ENCODE measurements around the gene KCNJ4. TPM values are rescaled to one million over a fixed set of nuclear protein-coding genes. Genes with fewer than 3 reads are reported as not detected.

KCNJ4 gene
- total RNA-seq, 4 donors from 2014 or later, result not detected

DNA sequence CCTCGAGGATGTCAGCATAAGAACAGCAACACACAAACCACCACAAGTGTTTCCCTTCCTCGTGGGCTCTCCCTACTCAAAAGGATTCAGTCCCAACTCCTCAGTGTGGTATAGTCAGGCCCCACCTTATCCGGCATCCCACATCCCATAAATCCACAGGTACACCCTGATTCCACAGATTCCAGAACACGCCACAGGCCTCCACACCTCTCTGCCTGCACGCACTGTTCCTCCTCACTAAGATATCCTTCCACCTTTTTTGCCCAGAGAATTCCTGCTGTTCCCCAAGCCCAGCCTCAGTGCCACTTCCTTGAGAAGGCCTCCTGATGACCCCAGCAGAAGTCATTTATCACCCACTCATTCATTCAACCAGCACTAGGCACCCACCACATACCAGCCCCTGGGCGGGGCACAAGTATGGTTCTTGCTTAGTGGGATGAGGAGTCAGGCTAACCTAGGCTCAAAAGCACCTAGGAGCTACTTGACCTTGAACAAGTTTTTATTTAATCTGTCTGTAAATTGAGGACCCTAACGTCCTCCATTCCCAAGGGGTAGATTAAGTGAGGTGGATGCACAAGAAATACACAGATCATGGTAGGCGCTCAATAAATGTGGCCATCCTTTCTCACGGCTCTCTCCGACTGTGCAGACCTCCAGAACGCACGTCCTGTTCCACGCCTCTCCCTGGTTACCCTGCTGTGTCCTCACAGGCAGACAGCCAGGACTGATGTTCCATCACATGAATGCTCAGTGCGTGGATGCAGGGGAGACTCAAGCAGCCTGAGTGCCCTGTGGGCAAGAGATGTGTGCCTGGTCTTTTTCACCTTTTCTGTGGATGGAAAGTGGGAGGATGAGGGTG lies 2.1 kb upstream of the KCNJ4 start:
- WGBS, 2 donors, result 89 to 91% methylated on average over 13 to 14 of the region's 14 CpGs
- no peaks in the 10 kb centered on the region for H3K36me3 ChIP-seq
- intact Hi-C loops (cut with DNase I), result no loop called here
- H3K27me3 ChIP-seq, result no peaks in the 10 kb centered on the region
- no peak overlapping the region for H3K27ac ChIP-seq
- no peak overlapping the region for H3K4me3 ChIP-seq (replicated peaks in 1 of 3)
- DNase-seq, result no peak
- H3K9me3 ChIP-seq, result no peaks in the 10 kb centered on the region
- peaks cover 4 to 23% of the 10 kb centered on the region in 2 donors for H3K4me1 ChIP-seq
- TF ChIP-seq, protein P1, sequence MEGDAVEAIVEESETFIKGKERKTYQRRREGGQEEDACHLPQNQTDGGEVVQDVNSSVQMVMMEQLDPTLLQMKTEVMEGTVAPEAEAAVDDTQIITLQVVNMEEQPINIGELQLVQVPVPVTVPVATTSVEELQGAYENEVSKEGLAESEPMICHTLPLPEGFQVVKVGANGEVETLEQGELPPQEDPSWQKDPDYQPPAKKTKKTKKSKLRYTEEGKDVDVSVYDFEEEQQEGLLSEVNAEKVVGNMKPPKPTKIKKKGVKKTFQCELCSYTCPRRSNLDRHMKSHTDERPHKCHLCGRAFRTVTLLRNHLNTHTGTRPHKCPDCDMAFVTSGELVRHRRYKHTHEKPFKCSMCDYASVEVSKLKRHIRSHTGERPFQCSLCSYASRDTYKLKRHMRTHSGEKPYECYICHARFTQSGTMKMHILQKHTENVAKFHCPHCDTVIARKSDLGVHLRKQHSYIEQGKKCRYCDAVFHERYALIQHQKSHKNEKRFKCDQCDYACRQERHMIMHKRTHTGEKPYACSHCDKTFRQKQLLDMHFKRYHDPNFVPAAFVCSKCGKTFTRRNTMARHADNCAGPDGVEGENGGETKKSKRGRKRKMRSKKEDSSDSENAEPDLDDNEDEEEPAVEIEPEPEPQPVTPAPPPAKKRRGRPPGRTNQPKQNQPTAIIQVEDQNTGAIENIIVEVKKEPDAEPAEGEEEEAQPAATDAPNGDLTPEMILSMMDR (IDR thresholded peaks at IDR 0.05), result no peak
- TF ChIP-seq POLR2A (IDR thresholded peaks at IDR 0.05), result no peak

DNA sequence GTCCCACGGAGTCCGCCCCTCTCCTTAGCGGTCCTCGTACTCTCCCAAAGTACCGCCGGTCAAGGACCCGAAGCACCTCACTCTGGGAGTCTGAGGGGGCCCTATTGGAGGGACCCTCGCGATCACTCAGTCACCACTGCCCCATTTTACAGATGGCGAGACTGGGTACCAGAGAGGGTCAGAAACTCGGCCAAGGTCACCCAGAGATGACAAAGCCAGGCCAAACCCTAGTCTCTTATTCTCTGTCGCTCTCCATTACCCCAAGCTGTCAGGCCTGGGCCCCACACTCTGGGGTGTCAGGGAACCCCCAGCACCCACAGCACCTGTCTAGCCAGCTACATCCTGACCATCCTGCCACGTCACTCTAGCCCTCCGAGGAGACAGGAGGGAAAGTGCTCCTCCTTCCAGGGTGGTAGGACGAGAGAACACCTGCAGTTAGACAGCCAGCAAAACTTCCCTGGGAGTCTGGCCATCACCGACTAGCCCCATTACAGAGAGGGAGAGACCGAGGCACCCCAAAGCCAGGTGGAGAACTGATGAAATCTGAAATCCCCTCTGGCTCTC lies 1.4 kb upstream of the KCNJ4 start:
- DNase-seq, result no peak
- no peak overlapping the region for H3K4me3 ChIP-seq (replicated peaks in 1 of 3)
- H3K27ac ChIP-seq, result no peak overlapping the region
- intact Hi-C loops (cut with DNase I), result no loop called here
- no peaks in the 10 kb centered on the region for H3K27me3 ChIP-seq
- H3K4me1 ChIP-seq, result peaks cover 0 to 17% of the 10 kb centered on the region in 2 donors
- H3K36me3 ChIP-seq, result no peaks in the 10 kb centered on the region
- 52 to 59% methylated on average over 14 to 15 of the region's 17 CpGs for WGBS, 2 donors
- TF ChIP-seq, protein P1 (IDR thresholded peaks at IDR 0.05), result no peak
- no peak for TF ChIP-seq POLR2A (IDR thresholded peaks at IDR 0.05)
- H3K9me3 ChIP-seq, result no peaks in the 10 kb centered on the region

DNA sequence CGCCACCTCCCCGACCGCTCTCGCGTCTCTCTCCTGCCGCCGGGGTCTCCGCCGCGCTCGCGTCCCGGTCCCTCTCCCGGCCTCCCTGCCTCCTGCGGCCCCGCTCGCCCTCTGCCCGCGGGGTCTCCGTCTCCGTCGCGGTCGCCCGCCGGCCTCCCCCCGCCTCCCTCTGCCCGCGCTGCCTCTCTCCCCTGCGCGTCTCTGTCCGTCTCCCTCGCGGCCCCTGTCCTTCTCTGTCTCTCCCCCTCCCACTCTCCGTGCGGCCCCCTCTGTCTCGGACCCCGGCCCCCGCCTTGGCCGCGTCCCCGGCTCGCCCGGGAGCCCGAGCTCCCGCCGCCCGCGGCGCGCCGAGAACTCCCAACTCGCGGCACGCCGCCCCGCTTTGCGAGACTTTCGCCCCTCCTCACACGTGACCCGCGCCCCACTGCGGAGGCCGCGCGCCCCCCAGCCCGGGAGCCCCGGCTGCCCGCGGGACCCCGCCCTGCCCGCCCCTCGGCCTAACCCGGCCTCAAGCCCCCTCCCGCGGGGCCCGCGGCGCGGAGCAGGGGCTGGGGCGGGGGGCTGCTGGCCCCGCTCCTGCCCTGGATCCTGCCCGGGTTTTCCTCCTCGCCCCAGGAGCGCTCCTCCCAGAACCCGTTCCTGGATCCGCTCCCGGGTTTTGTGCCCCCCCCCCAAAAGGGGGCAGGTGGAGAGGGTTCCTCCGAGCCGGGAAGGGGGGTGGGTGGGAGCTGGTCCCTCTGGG lies 702 bp upstream of the KCNJ4 start:
- DNase-seq, result peak in 1 of 2 donors; percentile 17
- H3K9me3 ChIP-seq, result no peaks in the 10 kb centered on the region
- H3K4me1 ChIP-seq, result peaks cover 0 to 14% of the 10 kb centered on the region in 2 donors
- intact Hi-C loops (cut with DNase I), result no loop called here
- no peaks in the 10 kb centered on the region for H3K36me3 ChIP-seq
- no peaks in the 10 kb centered on the region for H3K27me3 ChIP-seq
- peak overlapping the region in 1 of 3 donors; percentile 23 for H3K4me3 ChIP-seq (replicated peaks in 1 of 3)
- TF ChIP-seq POLR2A (IDR thresholded peaks at IDR 0.05), result no peak
- TF ChIP-seq, protein P1 (IDR thresholded peaks at IDR 0.05), result no peak
- H3K27ac ChIP-seq, result no peak overlapping the region
- WGBS, 2 donors, result 0 to 1% methylated on average over 15 to 22 of the region's 90 CpGs

DNA sequence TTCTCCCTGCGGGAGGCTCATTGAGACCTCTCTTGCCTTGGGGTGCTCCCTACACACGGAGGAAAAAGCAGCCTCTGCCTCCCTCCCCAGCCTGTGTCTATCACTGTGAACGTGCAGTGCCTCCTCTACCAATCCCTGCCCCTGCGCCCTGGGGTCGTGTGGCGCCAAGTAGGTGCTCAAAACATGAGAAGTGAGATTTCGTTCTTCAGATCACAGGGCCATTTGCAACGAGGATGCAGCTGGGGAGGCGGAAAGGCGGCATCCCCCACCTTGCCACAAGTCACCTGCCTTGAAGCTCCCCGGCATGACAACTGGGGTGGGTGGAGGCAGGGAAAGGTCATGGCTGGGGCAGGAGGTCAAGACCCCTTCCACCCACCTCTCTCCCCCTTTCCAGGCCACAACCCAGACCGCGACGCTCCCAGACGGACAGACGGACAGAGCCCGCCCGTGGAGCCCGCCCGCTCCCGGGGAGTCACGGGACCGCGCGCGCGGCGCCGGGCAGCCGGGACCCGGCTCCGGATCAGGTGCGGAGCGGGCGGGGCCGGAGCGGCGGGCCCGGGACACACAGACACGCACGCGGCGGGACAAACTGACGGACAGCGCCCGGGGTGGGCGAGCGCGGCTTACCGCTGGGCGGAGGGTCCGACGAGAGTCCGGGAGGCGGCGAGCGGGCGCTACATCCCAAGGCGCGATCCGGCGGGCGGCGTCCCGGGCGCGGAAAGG lies 485 bp downstream of the KCNJ4 start:
- Histone ChIP-seq H3K27me3 (no peaks in the 10 kb centered on the region), H3K27ac (no peak overlapping the region), H3K4me1 (peaks cover 0 to 14% of the 10 kb centered on the region in 2 donors), H3K36me3 (no peaks in the 10 kb centered on the region), H3K9me3 (no peaks in the 10 kb centered on the region), H3K4me3 (replicated peaks in 1 of 3) (peak overlapping the region in 1 of 3 donors; percentile 30)
- peak in 1 of 2 donors; percentile 9 for DNase-seq
- 56 to 59% methylated on average over 9 of the region's 67 CpGs for WGBS, 2 donors
- intact Hi-C loops (cut with DNase I), result no loop called here
- TF ChIP-seq, protein P1 (IDR thresholded peaks at IDR 0.05), result no peak
- no peak for TF ChIP-seq POLR2A (IDR thresholded peaks at IDR 0.05)

All from thyroid gland (tissue), 4 donors.